C4-2B (cell line): Measurements from ENCODE around the gene SPHK2.

Experiments used
- CTCF ChIP-seq: fragments of 450-650 bp; conservative IDR thresholded peaks from 2 replicates; pipeline ENCODE4 v1.5.1; 2017; ENCODE audit warnings: mild to moderate bottlenecking
- ZFX ChIP-seq: fragments of 450-650 bp; IDR thresholded peaks from 2 replicates; pipeline ENCODE4 v1.6.1; 2017

DNA sequence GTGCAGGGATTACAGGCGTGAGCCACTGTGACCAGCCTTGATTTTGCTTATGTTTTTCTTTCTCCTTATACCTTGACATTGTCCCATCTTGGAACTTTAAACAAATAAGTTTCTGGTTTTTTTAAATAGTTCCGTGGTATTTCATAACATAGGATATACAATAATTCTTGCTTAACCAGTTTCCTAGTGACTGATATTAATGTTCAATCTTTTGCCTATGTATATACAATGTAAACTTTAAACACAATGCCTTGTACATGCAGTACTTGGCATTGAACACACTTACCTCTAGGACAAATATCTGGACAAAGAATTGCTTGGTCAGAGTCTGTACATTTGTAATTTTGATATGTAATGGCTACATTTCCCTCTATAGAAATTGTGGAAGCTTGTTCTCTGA lies 37.1 kb upstream of the SPHK2 start:
- TF ChIP-seq CTCF (no peak), ZFX (no peak)
